Activated CD8-positive, alpha-beta memory T cell treated with anti-CD3 and anti-CD28 coated beads, Interleukin-2, amount 50 U/mL, for 24 hours (primary cell): ENCODE results near the gene HEXD.
"Not testable (repeated sequence)": the region's sequence is repeated elsewhere in the genome, so short reads cannot be mapped to it uniquely, and the experiment has no call there.

Experiments used
- DNase-seq: peaks from one replicate; pipeline ENCODE4 v3.0.0-alpha.2; 2020; ENCODE audit errors: extremely low read depth

Gene HEXD

GRCh38 chr17:82458179-82458884 is 40.2 kb downstream of the HEXD start, which contains the start of gene NARF:
TSS of gene NARF (plus strand) at chr17:82458741. CDS start at chr17:82458804, 63 bp downstream.
- peak; percentile 88 for DNase-seq

GRCh38 chr17:82458885-82459424 is 40.8 kb downstream of the HEXD start:
- no peak for DNase-seq

DNA sequence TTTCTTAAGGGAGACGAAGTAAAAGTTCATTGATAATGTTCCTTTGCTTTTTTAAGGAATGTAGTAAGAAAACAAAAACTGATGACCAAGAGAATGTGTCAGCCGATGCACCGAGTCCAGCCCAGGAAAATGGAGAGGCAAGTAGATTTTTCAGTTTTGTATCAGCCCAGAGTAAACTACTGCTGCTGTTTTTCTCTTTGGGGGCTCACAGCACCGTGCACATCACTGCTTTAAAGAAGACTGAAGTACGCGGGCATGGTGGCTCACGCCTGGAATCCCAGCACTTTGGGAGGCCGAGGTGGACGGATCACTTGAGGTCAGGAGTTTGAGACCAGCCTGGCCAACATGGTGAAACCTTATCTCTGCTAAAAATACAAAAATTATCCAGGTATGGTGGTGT is 41.8 kb downstream of the HEXD start:
- not testable (repeated sequence) for DNase-seq

GRCh38 chr17:82461827-82462524 is 43.8 kb downstream of the HEXD start:
- DNase-seq: no peak

DNA sequence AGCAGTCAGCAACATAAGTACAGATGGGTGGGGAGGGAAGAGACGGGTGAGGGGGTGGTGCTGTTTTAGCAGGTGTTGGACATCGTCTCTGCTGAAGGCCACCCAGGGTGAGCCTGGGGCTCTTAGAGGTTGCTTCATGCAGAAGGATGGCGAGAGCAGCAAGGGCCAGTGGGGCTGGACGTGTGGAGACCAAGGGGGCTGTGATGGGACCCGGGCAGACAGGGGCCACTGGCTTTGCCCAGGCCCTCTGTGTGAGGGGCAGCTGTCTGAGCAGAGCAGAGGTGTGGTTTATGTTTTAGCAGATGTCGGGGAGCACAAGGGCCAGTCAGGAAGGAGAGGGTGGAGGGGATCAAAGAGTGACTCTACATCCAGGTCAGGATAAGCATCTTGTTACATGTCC is 45.2 kb downstream of the HEXD start:
- no peak for DNase-seq

GRCh38 chr17:82463925-82464566 is 45.9 kb downstream of the HEXD start:
- DNase-seq: no peak

- no peak for DNase-seq
These were observed 46.4 kb downstream of the HEXD start for GRCh38 chr17:82464567-82464929.

DNA sequence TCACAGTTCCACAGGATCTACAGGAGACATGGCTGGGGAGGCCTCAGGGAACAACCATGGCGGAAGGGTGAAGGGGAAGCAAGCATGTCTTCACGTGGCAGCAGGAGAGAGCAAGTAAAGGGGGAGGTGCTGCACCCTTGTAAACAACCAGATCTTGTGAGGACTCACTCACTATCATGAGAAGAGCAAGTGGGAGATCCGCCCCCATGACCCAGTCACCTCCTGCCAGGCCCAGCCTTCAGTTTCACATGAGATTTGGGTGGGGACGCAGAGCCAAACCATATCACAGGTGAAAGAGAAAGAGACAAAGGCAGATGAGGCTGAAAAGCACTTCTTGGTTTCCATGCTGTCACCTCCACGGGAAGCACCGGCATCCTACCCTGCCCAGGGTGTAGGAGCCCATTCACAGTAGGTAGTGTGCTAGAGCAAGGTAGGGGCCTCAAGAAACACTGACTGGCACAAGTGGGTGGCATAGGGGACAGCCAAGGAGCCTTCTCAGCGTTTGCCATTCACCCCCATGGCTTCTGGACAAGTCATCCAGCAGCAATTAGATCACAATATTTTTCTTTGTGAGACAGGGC is 47.0 kb downstream of the HEXD start:
- no peak for DNase-seq

GRCh38 chr17:82468692-82469091 is 50.5 kb downstream of the HEXD start:
- DNase-seq: no peak

GRCh38 chr17:82470065-82470464 is 51.9 kb downstream of the HEXD start:
- no peak for DNase-seq

DNA sequence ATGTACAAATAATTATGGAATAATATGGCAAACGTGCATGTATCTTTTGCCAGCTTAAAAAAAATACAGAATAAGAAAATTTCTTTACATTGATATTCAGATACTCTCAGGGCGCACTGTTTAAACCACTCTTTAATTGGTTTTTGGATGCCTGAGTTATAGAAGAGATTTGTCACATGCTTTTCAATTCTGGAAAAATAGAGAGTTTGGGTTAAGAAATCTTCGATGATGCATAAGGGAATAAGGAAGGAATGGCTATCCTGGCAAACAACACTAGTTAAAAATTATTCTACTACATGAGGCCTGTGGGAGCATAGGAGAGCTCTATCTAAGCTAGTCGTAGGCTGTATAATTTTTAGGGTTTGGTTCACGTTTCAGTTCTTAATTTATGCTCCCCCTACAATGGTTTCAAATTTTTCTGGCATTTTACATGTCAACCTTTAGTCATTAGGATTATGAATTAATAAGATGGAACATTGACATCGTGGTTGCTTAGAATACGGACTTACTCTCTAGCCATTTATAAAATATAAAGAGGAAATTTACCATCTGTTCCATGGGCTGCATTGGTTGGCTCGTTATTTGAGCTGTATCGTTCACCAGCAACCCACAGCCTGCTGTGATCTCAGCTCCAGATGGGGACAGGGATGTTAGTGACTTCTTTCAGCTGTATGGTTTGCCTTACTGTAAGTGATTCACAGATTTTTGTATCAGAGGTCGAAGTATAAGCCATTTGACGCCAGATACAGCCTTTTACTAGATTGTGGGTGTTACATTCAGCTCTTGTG is 56.3 kb downstream of the HEXD start:
- no peak for DNase-seq

DNA sequence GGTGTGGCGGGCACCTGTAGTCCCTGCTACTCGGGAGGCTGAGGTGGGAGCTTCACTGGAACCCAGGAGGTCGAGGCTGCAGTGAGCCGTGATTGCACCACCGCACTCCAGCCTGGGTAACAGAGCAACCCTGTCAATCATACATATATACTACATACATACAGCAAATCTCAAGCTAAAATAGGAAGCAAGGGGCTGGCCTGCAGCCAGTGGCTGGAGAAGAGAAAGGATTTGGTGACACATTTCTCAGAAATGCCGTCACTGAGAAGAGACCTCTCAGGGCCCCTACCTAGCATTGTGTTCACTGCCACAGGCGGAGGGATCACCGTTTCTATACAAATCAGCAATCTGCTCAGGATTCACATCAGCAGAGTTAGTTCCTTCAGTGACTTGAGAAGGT is 57.3 kb downstream of the HEXD start:
- DNase-seq: no peak

GRCh38 chr17:82477934-82478333 is 59.8 kb downstream of the HEXD start:
- no peak for DNase-seq

- no peak for DNase-seq
These were observed 61.5 kb downstream of the HEXD start for GRCh38 chr17:82479602-82480001.

- DNase-seq: no peak
These were observed 62.2 kb downstream of the HEXD start for GRCh38 chr17:82480318-82480717.

- no peak for DNase-seq
These were observed 65.1 kb downstream of the HEXD start for GRCh38 chr17:82483204-82483660.

DNA sequence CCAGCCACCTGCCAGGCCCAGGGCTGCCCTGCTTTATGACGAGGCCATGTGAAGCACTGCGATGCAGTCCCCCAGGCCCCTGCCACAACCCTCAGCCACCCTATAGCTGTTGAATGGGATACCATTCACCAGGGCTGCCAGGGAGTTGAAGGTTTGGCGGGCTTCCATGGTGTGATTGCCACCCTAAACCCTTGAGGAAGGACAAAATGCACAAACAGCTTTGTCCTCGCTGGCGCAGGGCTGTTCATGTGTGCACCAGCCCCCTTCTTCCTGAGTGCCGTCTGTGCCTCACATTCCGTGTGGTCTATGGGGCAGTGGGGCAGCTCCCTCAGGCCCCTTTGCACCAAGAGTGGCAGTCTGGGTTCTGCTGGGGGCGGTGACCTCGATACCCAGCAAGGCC is 65.7 kb downstream of the HEXD start:
- DNase-seq: no peak

DNA sequence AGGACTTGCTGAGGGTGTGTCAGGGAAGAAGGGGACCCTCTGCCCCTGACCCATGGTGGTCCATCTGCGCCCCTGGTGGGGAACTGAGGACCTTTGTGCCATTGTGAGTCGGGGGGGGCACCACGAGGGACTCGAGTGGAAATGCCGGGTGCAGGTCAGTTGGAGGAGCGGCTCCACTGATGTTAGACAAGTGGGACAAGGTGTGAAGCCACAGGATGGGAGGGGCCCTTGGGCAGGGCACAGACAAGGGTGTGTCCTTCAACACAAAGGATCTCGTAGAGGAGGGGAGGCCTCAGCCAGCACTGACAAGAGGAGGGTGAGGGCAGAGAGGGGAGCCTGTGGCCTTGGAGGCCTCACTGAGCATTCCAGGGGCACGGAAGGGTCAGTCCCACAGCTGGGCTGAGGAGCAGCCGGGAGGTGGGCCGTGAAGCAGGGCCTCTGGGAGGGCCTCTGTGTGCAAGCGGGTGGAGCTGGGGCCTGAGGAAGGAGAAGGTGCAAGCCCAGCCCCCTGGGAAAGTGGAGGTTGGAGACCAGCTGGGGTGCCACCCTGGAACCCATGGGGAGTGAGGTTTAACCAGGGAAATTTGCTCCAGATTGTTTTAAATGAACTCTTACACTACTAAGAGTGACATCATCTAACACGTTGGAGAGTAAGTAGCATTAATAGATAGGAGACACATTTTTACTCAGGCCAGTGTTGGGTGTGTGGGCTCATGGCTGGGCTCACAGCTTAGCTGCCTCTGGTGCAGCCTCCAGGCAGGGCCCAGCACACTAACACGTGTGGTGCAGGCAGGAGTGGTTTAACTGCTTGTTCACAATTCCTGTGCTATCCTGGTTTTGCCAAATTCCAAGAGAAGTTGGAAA is 68.3 kb downstream of the HEXD start:
- DNase-seq: no peak

DNA sequence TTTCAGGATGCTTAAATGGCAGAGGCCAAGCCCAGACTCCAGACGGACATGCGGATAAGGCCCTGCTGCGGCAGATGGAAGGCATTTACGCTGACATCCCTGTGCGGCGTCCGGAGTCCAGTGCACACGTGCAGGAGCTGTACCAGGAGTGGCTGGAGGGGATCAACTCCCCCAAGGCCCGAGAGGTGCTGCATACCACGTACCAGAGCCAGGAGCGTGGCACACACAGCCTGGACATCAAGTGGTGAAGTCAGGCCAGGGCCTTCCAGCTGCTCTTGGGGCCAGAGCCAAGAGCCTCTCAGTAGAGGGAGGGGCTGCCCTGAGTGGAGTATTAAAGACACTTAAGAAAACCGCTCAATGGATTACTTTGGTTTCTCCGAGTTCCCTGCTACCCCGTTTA is 69.8 kb downstream of the HEXD start:
- no peak for DNase-seq

- DNase-seq: no peak
These were observed 71.0 kb downstream of the HEXD start for GRCh38 chr17:82489117-82489516.
